SHP77 treated with DMSO at 0.1 percent for 48 hours (cell line): ENCODE results near the gene PIRT.
A peak's percentile ranks its signal among the peaks of the same experiment; 100 is the strongest.
"Not testable (repeated sequence)": the region's sequence is repeated elsewhere in the genome, so short reads cannot be mapped to it uniquely, and the experiment has no call there.

Experiments
- DNase-seq: peaks from one replicate; lab custom pipeline; 2025; lab: John Stamatoyannopoulos, UW

PIRT gene

GRCh38 chr17:10837921-10838320, at the start of gene PIRT:
Gene PIRT, minus strand, starts transcription at chr17:10838087. Its CDS starts 12,442 bp downstream, at chr17:10825645.
- no peak for DNase-seq

DNA sequence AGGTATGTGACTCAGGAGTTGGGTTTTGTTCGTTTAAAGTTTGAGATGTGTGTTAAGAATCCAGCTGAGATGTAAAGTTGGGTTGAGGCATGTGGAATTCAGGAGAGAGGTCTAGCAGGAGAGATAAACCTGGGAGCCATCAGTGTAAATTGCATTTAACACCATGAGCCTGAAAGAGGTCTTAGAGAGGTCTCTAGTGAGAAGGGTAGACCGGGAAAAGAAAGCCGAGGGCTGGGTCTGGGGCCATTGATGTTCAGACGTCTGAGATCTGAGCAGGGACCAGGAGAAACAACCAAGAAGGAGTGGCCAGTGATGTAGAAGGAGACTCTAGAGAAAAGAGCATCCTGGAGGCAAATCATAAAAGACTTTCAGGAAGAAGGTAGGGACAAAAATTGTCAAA, 44.1 kb upstream of the PIRT start:
- DNase-seq, result no peak

- no peak for DNase-seq
These were observed 41.4 kb upstream of the PIRT start for GRCh38 chr17:10879190-10879836.

DNA sequence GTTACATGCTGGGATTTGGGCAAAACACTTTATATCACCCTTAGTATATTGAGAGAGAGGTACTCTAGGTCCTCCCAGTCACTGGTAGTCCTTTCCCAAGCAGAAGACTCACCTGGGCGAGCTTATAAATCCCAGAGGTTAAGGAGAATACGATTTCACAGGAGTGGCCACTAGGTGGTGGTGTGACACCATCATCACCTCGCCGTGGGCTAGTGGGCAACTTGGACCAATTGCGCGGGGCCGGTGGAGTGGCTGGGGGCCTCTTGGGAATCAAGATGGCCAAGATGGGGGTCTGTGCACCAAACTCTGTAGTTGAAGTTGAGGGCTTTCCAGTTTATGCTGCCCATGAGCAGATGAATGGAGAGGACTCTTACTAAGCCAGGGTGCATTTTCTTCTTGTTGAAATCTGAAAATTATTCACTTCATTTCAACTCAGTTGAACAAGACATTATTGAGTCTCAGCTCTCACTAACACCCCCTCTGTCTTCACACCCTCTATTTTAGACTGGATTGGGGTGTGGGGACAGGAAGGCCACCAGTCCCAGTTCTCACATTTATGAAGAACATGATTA, 38.2 kb upstream of the PIRT start:
- DNase-seq, result peak; percentile 40

DNA sequence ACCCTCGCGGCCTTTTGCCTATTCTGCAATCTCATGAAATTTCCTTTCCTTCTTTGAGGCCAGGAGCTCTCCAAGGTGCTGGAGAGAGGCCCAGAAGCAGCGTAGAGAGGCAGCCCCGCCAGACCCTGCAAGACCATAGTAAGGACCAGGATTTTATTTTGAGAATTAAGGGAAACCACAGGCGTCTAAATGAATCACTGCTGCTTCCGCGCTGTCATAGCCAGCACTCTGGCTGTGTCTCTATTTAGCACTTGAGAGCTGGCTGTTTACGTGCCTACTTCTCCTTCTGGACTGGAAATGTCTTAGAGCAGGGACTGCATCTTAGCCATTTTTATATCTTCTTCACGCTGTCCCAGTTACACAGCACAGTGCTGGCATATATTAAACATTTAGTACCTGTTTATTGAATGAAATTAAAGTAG, 37.6 kb upstream of the PIRT start:
- no peak for DNase-seq

- DNase-seq, result no peak
These were observed 34.0 kb upstream of the PIRT start for GRCh38 chr17:10871914-10872313.

- DNase-seq, result no peak
These were observed 32.6 kb upstream of the PIRT start for GRCh38 chr17:10870336-10871050.

DNA sequence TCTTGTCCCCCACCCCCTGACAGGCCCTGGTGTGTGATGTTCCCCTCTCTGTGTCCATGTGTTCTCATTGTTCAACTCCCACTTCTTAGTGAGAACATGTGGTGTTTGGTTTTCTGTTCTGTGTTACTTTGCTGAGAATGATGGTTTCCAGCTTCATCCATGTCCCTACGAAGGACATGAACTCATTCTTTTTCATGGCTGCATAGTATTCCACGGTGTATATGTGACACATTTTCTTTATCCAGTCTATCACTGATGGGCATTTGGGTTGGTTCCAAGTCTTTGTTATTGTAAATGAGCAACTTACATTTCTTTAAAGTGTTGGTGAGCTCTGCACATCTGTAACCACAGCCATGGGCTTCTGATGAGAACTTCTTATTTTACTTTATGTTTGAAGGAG, 30.9 kb upstream of the PIRT start:
- DNase-seq, result not testable (repeated sequence)

DNA sequence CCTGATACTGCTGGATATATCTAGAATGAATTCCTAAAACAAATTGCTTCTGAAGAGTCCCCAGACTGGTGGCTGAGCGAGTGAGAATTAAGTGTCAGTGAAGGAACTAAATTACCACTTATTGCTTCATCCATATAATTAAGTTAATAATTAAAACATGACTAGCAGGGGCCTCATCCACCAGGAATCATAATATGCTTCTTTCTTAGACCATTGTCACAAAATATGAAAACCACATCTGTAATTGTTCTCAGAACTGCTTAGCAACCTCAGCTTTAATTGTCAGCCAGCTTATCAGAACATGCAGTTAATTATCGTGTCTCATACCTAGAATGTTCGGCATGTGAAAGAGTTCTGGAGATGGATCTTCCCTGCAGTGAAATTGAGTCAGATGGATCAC, 21.2 kb upstream of the PIRT start:
- no peak for DNase-seq

GRCh38 chr17:10857976-10858375, 20.1 kb upstream of the PIRT start:
- DNase-seq, result no peak

GRCh38 chr17:10846636-10847035, 8.7 kb upstream of the PIRT start:
- not testable (repeated sequence) for DNase-seq

GRCh38 chr17:10845388-10845751, 7.5 kb upstream of the PIRT start:
- no peak for DNase-seq

GRCh38 chr17:10844621-10845387, 6.9 kb upstream of the PIRT start:
- no peak for DNase-seq

GRCh38 chr17:10843811-10844210, 5.9 kb upstream of the PIRT start:
- DNase-seq, result no peak

DNA sequence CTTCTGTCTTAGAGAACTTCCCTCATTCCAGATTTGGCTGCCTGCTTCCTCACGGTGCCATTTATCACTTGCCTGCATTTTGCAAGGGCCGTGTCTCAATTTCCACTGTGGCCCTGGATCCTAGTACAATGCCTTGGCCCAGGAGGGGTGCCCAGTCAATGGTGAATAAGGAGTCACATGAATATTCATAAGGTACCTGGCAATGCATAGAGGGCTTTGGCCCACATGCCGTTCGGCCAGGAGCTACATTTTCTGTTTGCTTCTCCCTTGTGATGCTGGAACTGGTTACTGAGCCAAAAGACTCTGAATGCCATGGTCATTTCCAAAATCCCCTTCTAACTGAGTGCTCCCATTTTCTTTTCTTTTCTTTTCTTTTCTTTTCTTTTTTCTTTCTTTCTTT, 4.8 kb upstream of the PIRT start:
- no peak for DNase-seq

GRCh38 chr17:10838682-10839081, 795 bp upstream of the PIRT start:
- DNase-seq, result no peak

DNA sequence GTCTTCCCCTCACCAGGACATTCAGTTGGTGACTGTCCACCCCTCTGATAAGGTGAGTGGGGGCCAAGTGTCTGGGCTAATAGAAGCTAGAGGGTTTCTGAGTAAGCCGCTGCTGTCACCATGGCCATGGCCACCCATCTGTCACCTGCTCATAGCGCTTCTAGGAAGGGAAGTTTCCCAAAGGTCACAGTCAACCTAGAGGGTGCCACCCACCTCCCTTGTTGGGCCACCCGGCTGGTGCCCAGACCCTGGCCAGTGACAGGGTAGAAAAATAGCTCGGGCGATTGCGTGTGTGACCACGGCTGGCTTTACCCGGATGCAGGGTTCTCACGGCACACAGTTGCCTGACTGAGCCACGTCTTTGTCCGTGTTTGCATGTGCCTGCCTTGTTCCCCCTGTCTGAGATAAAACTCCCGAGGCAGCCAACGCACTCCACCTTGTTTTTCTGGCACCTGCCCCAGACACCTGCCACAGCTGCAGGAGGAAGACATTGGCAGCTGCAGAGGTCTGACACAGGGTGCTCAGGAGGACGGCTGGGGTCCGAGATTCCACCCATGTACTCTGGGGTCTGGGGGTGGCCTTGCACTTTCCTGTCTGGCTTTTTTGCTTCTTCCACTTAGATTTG, 809 bp downstream of the PIRT start:
- DNase-seq, result peak; percentile 30

DNA sequence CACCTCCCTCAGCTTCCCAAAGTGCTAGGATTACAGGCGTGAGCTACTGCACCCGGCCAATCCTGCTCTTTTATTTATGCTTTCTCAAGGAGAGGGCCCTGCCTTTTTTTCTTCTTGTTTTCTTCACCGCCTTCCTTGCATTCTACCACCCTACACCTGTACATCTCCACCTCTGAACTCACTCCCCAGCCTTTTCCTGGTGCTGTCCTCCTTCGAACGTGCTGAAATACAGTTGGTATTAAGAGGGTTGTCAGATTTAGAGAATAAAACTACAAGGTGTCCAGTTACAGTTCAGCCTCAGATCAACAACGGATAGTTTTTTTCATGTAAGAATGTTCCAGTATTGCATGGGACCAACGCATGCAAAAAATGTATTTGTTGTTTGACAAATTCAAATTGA, 1.7 kb downstream of the PIRT start:
- DNase-seq, result no peak

DNA sequence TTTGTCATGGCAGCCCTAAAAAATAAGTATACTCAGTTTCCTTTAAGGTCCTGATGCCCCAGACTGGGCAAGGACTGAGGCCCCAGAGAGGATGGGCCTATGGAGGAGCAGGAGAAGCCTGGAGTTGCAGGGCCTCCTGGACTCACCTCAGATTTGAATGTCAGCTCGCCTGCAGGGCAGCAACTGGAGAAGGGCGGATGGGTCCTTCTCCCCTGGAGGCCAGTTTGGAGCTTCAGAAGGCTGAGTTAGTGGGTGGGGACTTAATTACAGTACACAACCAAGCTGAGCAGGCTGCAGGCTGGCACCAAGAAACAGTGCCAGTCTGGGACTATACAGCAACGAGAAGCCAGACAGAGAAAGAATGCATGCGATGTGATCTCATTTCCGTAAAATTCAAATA, 6.2 kb downstream of the PIRT start:
- no peak for DNase-seq

DNA sequence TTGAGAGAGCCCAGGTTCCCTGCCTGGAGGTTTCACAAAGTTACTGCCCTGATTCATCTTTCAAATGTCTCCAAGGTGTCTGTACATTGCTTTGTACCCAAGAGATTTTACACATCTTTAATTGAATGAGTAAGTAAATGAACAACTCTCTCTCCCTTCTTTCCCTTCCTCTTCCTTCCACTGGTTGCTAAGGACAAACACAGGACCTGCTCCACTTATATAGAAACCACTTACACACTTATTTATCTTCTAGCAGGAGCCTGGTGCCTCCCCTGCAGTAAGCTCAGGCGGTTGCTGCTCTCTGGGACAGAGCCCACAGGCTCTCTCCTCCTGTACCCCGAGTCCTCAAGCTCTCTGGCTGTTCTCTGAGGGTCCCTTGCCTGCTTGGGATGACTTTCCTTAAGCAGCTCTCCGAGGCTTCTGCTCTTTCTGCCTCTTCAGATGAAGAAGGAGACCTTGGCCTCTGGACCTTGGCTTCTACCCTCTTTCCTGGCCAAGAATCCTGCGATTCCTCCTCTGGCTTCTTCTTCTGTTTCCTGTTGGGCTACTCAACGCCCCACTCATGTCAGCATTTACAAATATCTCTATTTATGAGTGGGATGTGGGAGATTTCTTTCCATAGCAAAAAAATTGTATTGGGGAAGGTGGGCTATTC, 9.9 kb downstream of the PIRT start:
- DNase-seq, result no peak

GRCh38 chr17:10824874-10825273, 13.0 kb downstream of the PIRT start:
- no peak for DNase-seq

DNA sequence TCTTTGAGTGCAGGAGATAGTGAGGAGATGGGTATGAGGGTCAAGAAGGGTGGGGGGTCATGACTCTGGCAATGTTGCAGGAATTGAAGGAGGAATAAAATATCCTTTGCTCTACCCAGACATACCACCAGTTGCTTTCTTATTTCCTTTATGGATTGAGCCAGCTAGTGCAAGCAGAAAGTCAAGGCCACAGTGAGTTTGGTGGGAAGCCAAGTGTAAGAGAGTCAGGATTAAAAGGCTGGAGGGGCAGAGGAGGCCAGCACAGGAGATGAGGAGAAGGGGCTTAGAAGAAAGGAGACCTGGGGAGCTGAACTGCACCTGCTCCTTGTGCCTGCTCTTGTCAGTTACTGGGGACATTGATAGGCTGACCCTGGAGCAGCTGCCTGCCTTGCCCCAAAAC, 16.1 kb downstream of the PIRT start:
- DNase-seq, result no peak
